Tibial nerve (tissue), 4 donors: ENCODE measurements around the gene NPLOC4. TPM values are rescaled to one million over a fixed set of nuclear protein-coding genes. Genes with fewer than 3 reads are reported as not detected.

ENCODE experiments used
- DNase-seq, 2 donors: peaks; one replicate each; pipeline ENCODE4 v3.0.0-alpha.2; 2019; ENCODE audit warnings: low spot score in 2 of 2
- H3K27ac ChIP-seq, 4 donors: fragments of 200-600 bp; sonication (generic) in 3 of 4; one replicate each; pipeline ENCODE4 v1.5.1; 2017 to 2019; ENCODE audit warnings: mild to moderate bottlenecking in 1 of 4
- H3K27me3 ChIP-seq, 2 donors: fragments of 200-600 bp; sonication (generic) in 1 of 2; one replicate each; pipeline versions ENCODE4 v1.5.1 to v1.6.0; 2017 to 2019
- H3K36me3 ChIP-seq, 3 donors: fragments of 200-600 bp; sonication (generic); one replicate each; pipeline ENCODE4 v1.5.1; 2018 to 2019
- H3K4me1 ChIP-seq, 4 donors: fragments of 200-600 bp; sonication (generic) in 3 of 4; one replicate each; pipeline ENCODE4 v1.5.1; 2017 to 2019
- H3K4me3 ChIP-seq, 4 donors: fragments of 200-600 bp; sonication (generic) in 3 of 4; one replicate each; pipeline ENCODE4 v1.5.1; 2017 to 2019; ENCODE audit warnings: mild to moderate bottlenecking in 1 of 4, moderate library complexity in 1 of 4
- H3K9me3 ChIP-seq, 4 donors: fragments of 200-600 bp; sonication (generic) in 3 of 4; one replicate each; pipeline ENCODE4 v1.5.1; 2017 to 2019
- EP300 ChIP-seq, 2 donors: sonication (generic); formaldehyde crosslinking; IDR thresholded peaks; one replicate each; pipeline ENCODE4 v1.6.1; 2017; ENCODE audit warnings: antibody characterized with exemption in 2 of 2, mild to moderate bottlenecking in 1 of 2
- POLR2A ChIP-seq, 2 donors: fragments of 450-650 bp; IDR thresholded peaks; one replicate each; pipeline ENCODE4 v1.6.1; 2017; ENCODE audit warnings: antibody characterized with exemption in 2 of 2, mild to moderate bottlenecking in 2 of 2, moderate library complexity in 2 of 2
- WGBS, 2 donors: methylation state at CpG; one replicate each; pipeline ENCODE4 v1.1.5; 2018; 5-methylcytosine and 5-hydroxymethylcytosine counted together
- total RNA-seq, 4 donors: library from RNA; depleted of rRNA; stranded (reverse); fragments of >200 nt; gene quantifications; one replicate each; pipeline ENCODE4 v1.1.0, GENCODE V29; 2016
- TF ChIP-seq, protein P1 (sequence below), 5 experiments: fragments of 200-600 bp in 3 of 5; fragments of 450-650 bp in 2 of 5; sonication (generic) in 3 of 5; IDR thresholded peaks; one replicate each; pipeline ENCODE4 v1.5.1; 2016 to 2019; ENCODE audit warnings: antibody characterized with exemption in 5 of 5, mild to moderate bottlenecking in 3 of 5, moderate library complexity in 2 of 5

NPLOC4 gene
- total RNA-seq, 4 donors from 2014 or later: 51.1 to 79.2 (median 62.1) TPM

DNA sequence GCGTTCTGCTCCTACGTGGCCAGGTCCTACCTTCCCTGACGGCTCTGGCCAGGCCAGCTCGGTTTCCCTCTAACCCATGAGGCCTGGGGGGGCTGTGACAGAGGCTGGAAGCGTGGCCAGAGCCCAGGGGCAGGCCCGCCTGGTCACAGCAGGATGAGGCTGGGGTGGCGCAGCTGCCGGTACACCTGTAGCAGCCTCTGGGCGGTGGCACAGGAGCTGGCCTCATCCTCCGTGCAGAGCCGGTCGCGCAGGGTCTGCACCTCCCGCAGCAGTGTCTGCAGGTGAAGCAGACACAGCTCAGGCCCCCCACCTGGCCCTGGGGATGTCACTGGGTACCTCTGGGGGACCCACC is 96.3 kb downstream of the NPLOC4 start:
- peaks cover 0 to 25% of the 10 kb centered on the region in 2 donors for H3K27me3 ChIP-seq
- no peak overlapping the region for H3K27ac ChIP-seq
- WGBS, 2 donors: 85 to 93% methylated on average over 6 to 11 of the region's 14 CpGs
- H3K9me3 ChIP-seq: no peaks in the 10 kb centered on the region
- no peak overlapping the region for H3K4me3 ChIP-seq
- H3K4me1 ChIP-seq: peaks cover 0 to 21% (median 12%) of the 10 kb centered on the region in 4 donors
- H3K36me3 ChIP-seq: peaks cover 2 to 77% (median 11%) of the 10 kb centered on the region in 3 donors
- no peak for TF ChIP-seq EP300 (IDR thresholded peaks at IDR 0.05)
- TF ChIP-seq, protein P1, sequence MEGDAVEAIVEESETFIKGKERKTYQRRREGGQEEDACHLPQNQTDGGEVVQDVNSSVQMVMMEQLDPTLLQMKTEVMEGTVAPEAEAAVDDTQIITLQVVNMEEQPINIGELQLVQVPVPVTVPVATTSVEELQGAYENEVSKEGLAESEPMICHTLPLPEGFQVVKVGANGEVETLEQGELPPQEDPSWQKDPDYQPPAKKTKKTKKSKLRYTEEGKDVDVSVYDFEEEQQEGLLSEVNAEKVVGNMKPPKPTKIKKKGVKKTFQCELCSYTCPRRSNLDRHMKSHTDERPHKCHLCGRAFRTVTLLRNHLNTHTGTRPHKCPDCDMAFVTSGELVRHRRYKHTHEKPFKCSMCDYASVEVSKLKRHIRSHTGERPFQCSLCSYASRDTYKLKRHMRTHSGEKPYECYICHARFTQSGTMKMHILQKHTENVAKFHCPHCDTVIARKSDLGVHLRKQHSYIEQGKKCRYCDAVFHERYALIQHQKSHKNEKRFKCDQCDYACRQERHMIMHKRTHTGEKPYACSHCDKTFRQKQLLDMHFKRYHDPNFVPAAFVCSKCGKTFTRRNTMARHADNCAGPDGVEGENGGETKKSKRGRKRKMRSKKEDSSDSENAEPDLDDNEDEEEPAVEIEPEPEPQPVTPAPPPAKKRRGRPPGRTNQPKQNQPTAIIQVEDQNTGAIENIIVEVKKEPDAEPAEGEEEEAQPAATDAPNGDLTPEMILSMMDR (IDR thresholded peaks at IDR 0.05): no peak
- TF ChIP-seq POLR2A (IDR thresholded peaks at IDR 0.05): no peak
- no peak for DNase-seq

DNA sequence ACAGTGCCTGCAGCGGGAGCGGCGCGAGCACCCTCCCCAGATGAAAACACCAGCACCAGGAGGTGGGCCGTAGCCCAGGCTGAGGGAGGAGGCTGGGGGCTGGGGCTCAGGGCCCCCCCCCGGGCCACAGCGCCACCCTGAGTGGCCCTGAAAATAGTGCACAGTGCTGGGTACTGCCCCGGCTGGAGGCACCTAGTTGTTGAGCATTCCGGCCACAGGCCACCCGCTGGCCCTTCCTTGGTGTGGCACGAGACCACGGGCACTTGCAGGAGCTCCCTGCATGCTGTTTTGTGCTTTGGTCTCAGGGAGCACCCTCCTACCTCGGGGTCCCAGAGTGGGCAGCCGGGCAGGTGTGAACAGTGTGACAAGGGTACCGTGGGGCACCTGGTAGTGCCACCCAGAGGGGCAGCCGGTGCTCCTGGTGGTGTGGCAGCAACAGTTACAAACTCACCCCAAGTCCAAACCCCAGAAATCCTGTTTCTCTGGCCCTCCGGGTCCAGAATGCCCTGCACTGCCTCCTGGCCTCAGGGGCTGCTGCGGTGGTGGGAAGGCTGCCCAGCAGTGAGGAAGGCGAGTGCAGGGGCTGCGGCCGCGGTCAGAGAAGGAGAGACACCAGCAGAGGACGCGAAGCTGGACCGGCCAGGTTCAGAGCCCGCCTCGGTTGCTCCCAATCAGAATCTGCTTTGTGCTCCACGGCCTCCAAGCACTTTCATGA is 96.8 kb downstream of the NPLOC4 start:
- peaks cover 2 to 71% (median 11%) of the 10 kb centered on the region in 3 donors for H3K36me3 ChIP-seq
- WGBS, 2 donors: 93 to 95% methylated on average over 21 to 23 of the region's 28 CpGs
- H3K27ac ChIP-seq: no peak overlapping the region
- TF ChIP-seq POLR2A (IDR thresholded peaks at IDR 0.05) (no peak), EP300 (IDR thresholded peaks at IDR 0.05) (no peak)
- TF ChIP-seq, protein P1 (IDR thresholded peaks at IDR 0.05): no peak
- no peak for DNase-seq
- no peaks in the 10 kb centered on the region for H3K9me3 ChIP-seq
- peaks cover 0 to 21% (median 12%) of the 10 kb centered on the region in 4 donors for H3K4me1 ChIP-seq
- no peak overlapping the region for H3K4me3 ChIP-seq
- H3K27me3 ChIP-seq: peaks cover 0 to 30% of the 10 kb centered on the region in 2 donors

DNA sequence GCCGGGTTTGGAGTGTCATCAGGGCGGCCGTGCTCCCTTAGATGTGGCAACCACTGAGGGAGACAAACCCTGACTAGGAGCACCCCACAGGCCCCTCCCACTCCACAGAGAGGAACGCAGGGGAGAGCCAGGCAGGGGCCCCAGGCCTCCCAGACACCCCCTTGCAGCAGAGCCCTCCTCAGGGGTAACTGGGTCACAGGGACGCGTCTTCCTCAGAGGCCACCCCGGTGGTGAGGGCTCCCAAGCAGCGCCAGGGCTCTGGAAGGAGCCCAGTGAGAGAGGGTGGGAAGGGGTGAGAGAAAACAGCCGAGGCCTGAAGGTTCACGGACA is 97.4 kb downstream of the NPLOC4 start:
- Histone ChIP-seq H3K4me3 (no peak overlapping the region), H3K36me3 (peaks cover 2 to 65% (median 11%) of the 10 kb centered on the region in 3 donors), H3K27me3 (peaks cover 0 to 35% of the 10 kb centered on the region in 2 donors), H3K27ac (no peak overlapping the region), H3K4me1 (peaks cover 0 to 21% (median 12%) of the 10 kb centered on the region in 4 donors), H3K9me3 (no peaks in the 10 kb centered on the region)
- WGBS, 2 donors: 78 to 79% methylated on average over 4 to 10 of the region's 10 CpGs
- no peak for TF ChIP-seq POLR2A (IDR thresholded peaks at IDR 0.05)
- no peak for TF ChIP-seq EP300 (IDR thresholded peaks at IDR 0.05)
- TF ChIP-seq, protein P1 (IDR thresholded peaks at IDR 0.05): no peak
- DNase-seq: no peak

DNA sequence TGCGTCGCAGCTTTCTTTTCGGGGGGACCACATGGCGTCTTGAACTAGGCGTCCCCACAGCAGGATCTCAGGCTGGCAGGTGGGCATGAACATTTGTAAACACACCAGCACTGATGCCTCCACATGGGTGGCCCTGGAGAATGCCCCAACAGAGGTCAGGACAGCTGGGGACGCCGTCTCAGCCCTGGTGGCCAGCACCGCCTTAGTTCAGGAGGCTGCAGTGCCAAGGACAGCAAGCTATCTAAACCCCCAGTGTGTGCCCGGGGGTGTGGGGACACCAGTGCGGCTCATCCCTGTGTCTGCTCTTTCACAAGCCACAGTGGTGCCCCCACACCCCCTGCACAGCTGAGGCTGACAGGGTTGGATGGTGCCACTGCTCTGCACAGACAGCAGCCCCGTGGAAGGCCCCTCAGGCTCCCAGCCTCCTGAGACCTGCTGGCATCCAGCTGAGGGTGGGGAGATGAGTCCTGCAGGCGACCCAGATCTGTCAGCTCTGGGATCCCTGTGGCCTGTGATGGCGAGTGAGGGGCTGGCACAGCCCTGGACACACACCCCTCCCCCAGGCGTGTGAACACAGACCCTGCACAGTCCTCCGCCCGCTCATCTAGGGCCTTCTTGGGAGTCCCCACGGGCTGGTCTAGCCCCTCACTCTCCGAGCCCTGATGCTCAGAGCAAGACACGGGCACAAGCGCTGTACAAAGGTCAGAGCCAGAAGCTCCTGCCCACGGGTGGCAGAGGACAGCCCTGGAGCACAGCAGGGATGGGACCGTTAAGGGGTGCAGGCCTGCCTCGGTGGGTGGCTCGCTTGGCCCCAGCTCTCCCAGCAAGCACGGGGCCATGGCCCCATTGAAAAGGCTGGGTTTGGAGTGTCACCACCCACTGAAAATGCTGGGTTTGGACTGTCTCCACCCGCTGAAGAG is 98.0 kb downstream of the NPLOC4 start:
- no peak for DNase-seq
- Histone ChIP-seq H3K4me1 (peaks cover 0 to 21% (median 12%) of the 10 kb centered on the region in 4 donors), H3K27ac (no peak overlapping the region), H3K9me3 (no peaks in the 10 kb centered on the region), H3K27me3 (peaks cover 0 to 42% of the 10 kb centered on the region in 2 donors), H3K36me3 (peaks cover 2 to 59% (median 10%) of the 10 kb centered on the region in 3 donors), H3K4me3 (no peak overlapping the region)
- 82 to 83% methylated on average over 13 to 19 of the region's 26 CpGs for WGBS, 2 donors
- TF ChIP-seq, protein P1 (IDR thresholded peaks at IDR 0.05): no peak
